Measurements from ENCODE around the gene ITGA11. TPM values are rescaled to one million over a fixed set of nuclear protein-coding genes. Genes with fewer than 3 reads are reported as not detected.

The ITGA11 gene
- total and polyA plus RNA-seq, 2 of the 4 experiments (the other 2 are of a cell fraction): 4.1 to 6.6 TPM

GRCh38 chr15:68415501-68416157 lies 16.3 kb downstream of the ITGA11 start:
- TF ChIP-seq POLR2A (IDR thresholded peaks at IDR 0.05; ENCODE audit: low read depth, low read length) (no peak), CHD1 (IDR thresholded peaks at IDR 0.05; ENCODE audit: low read depth, low read length) (no peak), RAD21 (IDR thresholded peaks at IDR 0.05; ENCODE audit: low read length) (no peak), BHLHE40 (IDR thresholded peaks at IDR 0.05; ENCODE audit: low read depth, low read length) (no peak), MAZ (IDR thresholded peaks at IDR 0.05; ENCODE audit: borderline replicate concordance, low read depth, low read length) (no peak), USF2 (IDR thresholded peaks at IDR 0.05; ENCODE audit: low read depth, low read length) (no peak), CTCF (conservative IDR thresholded peaks at IDR 0.05; ENCODE audit: low read depth, low read length) (no peak), CEBPB (IDR thresholded peaks at IDR 0.05; ENCODE audit: low read depth, low read length) (no peak), MAFK (IDR thresholded peaks at IDR 0.05; ENCODE audit: low read depth, low read length) (no peak), FOS (IDR thresholded peaks at IDR 0.05; ENCODE audit: low read depth, low read length) (no peak), RFX5 (IDR thresholded peaks at IDR 0.05; ENCODE audit: low read depth, low read length) (no peak), ELK1 (IDR thresholded peaks at IDR 0.05; ENCODE audit: borderline replicate concordance, low read depth, low read length) (no peak), MXI1 (IDR thresholded peaks at IDR 0.05; ENCODE audit: borderline replicate concordance, low read depth, low read length) (no peak), RCOR1 (IDR thresholded peaks at IDR 0.05; ENCODE audit: insufficient replicate concordance, low read length) (no peak), NFE2L2 (IDR thresholded peaks at IDR 0.05; ENCODE audit: low read depth, low read length) (no peak), SMC3 (IDR thresholded peaks at IDR 0.05; ENCODE audit: low read depth, low read length) (no peak)
- Histone ChIP-seq H3K36me3 (ENCODE audit: control insufficient read depth, insufficient read depth, low read length) (peaks cover 2% of the 10 kb centered on the region; the same call in 1 of the 2 replicates), H3K18ac (ENCODE audit: low read depth, low read length) (no peak overlapping the region), H2AFZ (replicated peaks; ENCODE audit: low read length, poor library complexity) (no peak overlapping the region), H2BK5ac (ENCODE audit: low read depth, low read length, poor library complexity, severe bottlenecking) (no peak overlapping the region), H3K4me2 (ENCODE audit: low read depth, low read length) (no peak overlapping the region), H4K91ac (ENCODE audit: insufficient read depth, low read depth, low read length) (no peak overlapping the region), H3K14ac (replicated peaks; ENCODE audit: low read depth, low read length) (no peak overlapping the region), H3K9me3 (ENCODE audit: control insufficient read depth, insufficient read depth, low read length) (no peaks in the 10 kb centered on the region), H3K23ac (ENCODE audit: low read depth, low read length) (peak overlapping the region; percentile 13; the same call in 1 of the 2 replicates), H3K27ac (ENCODE audit: insufficient read depth, low read length) (no peak overlapping the region), H2AK9ac (replicated peaks; ENCODE audit: low read depth, low read length, poor library complexity) (no peak overlapping the region), H2BK15ac (ENCODE audit: low read depth, low read length) (no peak overlapping the region), H4K8ac (ENCODE audit: low read depth in 2 of 2, low read length in 2 of 2) (no peak overlapping the region), H3K9me1 (ENCODE audit: insufficient read depth, low read length) (peaks cover 29% of the 10 kb centered on the region), H3K56ac (ENCODE audit: extremely low read depth, insufficient read depth, low read length) (no peak overlapping the region), H3K9ac (ENCODE audit: low read depth, low read length) (no peak overlapping the region), H3K4ac (ENCODE audit: low read depth, low read length) (no peak overlapping the region), H2AK5ac (ENCODE audit: low read depth, low read length) (no peak overlapping the region), H2BK120ac (ENCODE audit: low read depth, low read length) (no peak overlapping the region), H3K79me1 (ENCODE audit: low read depth in 1 of 2, low read length in 2 of 2) (peaks cover 3 to 49% of the 10 kb centered on the region in 2 experiments; a peak in 3 of 4 replicates), H3K4me3 (ENCODE audit: insufficient read depth, low read depth, low read length) (no peak overlapping the region), H3K4me1 (ENCODE audit: control insufficient read depth, insufficient read depth, low read length) (peaks cover 16% of the 10 kb centered on the region), H4K5ac (ENCODE audit: low read depth, low read length) (no peak overlapping the region), H4K20me1 (ENCODE audit: insufficient read depth, low read length) (peaks cover 9% of the 10 kb centered on the region; the same call in 1 of the 2 replicates), H2BK20ac (ENCODE audit: low read depth, low read length) (no peak overlapping the region), H3K27me3 (ENCODE audit: control insufficient read depth, insufficient read depth, low read length) (no peaks in the 10 kb centered on the region)
- in situ Hi-C loops (cut with MboI; ENCODE audit: low sequenced_read_pairs) (no loop called here), intact Hi-C loops (cut with micrococcal nuclease) (no loop called here), dilution Hi-C loops (cut with HindIII; ENCODE audit: low sequenced_read_pairs, unreplicated experiment) (no loop called here)
- DNase-seq (no peak), ATAC-seq (ENCODE audit: low read depth) (no peak)
- ChIA-PET POLR2A (ENCODE audit: unreplicated experiment) (no interaction called here), CTCF (no interaction called here)
- BruUV-seq (replicated peaks): no TSS peak
- WGBS, 2 experiments (ENCODE audit: extremely low coverage in 2 of 2, insufficient read length in 1 of 2): 83% methylated on average over 3 of the region's 6 CpGs; no CpG with 5 or more reads in 1 of the 2 experiments

All from IMR-90 (cell line).